ENCODE results near the gene PDCD1.

PDCD1 gene

DNA sequence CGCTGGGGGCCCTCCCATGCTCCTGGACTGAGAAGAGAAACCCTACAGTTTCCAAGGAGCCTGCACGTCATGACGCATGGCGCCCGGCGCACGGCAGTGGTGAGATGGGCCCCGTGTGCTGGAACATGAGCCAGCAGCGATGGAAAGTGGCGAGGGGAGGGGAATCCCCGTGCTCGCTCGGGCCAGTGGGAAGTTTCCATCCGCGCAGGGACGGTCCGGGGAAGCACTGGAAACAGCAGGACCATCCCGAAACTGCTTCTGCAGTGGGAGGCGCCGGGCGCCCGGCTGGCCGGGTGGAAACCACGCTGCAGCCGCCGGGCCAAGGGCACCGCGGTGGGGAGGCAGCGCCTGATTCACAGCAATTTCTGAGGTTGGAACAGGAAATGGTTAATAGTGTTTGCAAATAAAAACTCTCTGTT, 4.9 kb upstream of the PDCD1 start:
- no peak for DNase-seq

DNA sequence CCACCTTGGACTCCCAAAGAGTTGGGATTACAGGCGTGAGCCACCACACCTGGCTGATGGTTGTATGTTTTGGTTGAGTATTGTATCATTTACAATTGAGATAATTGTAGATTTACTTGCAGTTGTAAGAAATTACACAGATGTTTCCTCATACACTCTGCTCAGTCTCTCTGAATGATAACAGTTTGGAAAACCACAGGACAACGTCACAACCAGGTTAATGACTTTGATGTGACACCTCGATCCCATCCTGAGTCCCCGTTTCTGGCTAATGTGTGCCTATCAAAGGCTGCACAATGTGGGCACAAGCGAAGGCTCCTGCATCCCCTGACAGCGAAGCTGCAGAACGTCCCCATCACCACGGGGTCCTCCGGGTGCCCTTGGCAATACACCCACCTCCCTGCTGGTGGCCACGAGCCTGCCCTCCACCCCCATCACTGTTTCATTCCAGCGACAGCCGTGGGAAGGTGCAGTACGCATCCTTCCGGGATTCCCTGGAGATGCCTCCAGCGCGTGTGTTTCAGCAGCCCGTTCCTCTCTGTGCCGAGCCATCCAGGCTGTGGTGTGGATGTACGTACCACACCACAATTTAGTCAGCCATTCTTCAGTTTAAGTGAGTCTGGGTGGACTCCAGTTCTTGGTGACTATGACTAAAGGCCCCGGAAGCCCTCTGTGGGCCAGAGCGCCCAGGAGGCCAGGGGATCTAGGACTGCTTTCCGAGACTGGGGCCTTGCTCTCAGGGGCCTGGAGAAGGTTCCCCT, 4.3 kb upstream of the PDCD1 start:
- no peak for DNase-seq

DNA sequence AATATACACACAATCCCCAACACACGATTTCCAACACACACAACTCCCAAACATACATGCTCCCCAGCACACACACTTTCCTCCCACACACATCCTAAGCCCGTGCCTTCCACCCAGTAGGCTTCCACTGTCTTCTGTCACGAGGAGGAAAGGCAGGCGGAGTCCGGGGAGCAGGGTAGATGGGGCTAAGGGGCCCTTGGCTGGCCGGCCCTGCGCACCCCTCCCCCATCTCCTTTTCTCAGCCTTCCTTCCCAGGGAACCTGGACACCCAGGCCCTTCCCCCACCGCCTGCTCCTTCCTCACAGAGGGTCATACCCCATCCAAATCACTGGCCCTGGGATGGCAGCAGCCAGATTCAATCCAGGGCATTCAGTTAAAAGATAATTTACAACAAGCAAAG, 3.4 kb upstream of the PDCD1 start:
- no peak for DNase-seq

DNA sequence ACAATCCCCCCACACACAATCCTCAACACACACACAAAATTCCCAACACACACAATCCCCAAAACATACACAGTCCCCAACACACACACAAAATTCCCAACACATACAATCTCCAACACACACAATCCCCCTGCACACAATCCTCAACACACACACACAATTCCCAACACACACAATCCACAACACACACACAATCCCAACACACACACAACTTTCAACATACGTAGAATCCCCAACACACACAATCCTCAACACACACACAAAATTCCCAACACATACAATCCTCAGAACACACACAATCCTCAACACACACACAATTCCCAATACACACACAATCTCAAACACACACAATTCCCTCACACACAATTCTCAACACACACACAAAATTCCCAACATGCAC, 2.6 kb upstream of the PDCD1 start:
- DNase-seq = no peak

DNA sequence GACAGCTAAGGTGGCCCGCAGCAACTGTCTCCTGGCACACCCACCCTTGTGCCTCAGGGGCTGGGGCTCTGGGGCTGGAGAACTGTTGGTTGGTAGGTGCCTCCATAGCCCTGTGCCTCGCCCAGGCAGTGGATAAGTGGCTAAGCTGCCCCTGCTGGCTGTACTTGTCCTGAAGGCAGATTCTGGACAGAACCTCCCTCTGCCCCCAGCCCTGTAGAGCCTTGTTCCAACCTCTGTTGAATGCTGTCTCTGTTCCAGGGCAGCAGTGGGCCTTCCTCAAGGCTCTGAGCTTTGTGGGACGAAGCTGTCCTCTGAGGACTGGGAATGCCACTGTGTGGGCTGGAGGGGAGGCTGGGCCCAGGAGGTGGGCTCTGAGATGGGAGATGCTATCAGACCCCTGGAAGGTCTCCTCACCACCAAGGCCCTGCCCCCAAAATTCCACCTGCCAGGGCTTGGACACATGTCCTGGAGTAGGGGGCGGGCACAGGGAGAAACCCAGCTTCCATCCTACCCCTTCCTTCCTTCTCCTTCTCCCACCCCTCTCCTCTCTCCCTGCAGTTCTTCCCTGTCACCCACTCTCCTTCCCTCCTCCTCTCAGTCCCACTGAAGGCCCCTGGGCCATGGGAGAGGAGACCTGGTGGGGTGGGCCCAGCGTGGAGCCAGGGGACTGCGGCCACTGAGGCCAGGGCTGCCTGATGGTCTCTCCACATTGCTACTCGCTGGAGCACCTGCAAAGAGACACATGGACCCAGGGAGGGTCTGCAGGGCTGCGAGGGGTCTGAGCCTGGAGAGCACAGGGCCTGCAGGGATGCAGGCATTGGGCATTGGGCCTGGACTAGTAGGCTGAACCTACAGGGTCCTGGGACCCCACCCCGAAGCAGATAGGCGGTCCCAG, 1.7 kb upstream of the PDCD1 start:
- DNase-seq = no peak

DNA sequence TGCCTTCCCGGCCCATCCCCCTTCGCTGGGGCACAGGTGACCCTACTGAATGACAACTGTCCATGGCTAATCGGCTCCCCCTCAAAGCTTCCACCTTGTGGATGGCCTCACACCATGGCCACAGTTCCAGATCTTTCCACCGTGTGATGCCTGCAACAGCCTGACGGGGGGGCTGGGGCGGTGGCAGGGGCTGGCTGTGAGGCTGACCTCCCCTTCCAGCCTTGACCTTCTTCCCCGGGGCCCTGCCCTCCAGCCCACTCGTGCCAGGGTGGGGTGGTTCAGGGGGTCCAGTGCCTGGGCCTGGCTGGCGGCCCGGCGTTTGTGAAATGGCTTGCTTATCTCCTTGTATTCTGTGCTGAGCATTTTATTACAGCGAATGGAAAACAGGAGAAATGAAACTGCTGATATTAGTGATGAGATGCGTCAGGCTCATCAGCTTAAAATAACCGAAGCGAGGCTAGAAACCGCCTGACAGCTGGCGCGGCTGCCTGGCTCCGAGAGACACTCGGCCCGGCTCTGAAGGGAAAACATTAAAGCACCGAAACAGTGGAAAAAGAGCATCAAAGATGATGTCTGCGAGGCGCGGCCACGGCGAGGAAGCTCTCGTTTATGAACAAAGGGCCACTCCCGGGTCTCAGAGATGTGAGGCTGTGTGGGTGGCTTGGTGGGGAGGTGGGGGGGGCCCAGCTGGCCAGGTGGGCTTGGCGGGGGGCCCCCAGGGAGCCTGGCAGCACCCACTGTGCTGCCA, 916 bp upstream of the PDCD1 start:
- DNase-seq = peak; percentile 15

DNA sequence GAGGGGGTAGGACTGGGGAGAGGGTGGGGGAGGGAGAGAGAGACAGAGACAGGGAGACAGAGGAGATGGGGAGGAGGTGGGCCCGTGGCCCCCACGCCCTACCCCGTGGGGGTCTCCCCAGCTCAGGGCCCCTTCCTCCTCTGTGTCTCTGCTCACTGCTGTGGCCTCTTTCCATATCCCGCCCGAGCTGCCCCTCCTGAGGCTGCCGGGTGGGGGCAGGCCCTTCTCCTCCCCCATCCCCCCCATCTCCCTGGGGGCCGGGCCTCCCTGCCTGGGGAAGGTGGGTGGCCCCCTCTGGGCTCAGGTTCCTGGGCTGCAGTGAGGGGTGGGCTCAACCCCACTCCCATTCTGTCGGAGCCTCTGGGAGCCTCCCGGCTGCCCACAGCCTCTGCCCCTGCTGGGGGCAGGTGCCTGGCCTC, 332 bp upstream of the PDCD1 start:
- no peak for DNase-seq

DNA sequence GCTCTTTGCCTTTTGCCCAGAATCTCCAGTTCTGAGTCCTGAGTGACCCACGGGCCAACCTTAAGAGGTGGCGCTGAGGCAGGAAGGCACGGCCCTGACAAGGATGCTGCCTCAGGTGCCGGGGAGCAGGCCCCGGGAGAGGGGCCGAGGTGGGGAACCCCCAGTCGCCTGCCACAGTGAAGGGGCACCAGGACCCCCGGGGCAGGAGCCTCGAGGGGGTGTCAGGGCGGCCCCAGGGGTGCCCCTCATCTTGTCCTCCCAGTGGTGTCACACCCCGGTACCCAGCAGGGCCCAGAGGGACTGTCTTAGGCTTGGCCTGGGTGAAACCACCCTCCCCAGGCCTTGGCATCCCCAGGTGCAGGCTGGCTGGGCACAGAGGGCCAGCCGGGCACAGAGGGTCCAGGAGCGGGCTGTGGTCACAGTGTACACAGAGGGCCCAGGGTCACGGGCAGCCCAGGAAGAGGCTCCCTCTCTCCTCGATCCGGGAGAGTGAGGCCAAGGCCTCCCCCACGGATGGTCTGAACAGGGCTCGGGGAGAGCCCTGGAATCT, 1.0 kb downstream of the PDCD1 start:
- no peak for DNase-seq

DNA sequence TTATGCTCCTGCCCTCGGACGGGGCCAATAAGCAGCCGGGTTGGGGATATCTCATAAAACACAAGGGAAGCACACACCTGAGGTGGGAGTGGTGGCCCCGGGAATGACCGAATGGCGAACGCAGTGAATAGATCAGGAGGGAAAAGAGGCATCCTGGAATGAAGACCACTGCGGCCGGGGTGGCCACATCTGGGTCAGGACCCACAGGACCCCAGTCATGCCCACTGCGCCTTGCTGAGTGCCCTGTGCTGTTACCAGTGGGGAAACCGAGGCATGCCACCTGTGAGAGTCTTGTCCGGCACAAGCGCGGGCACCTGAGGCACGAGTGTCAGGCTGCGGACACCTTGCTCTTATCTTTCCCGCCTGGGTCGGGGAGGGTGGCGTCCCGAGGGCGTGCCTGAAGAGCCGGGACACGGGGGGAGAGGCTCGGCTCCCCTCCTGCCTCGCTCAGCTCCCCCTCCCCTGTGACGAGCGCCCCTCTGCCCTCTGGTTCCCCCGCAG, 1.6 kb downstream of the PDCD1 start:
- no peak for DNase-seq

DNA sequence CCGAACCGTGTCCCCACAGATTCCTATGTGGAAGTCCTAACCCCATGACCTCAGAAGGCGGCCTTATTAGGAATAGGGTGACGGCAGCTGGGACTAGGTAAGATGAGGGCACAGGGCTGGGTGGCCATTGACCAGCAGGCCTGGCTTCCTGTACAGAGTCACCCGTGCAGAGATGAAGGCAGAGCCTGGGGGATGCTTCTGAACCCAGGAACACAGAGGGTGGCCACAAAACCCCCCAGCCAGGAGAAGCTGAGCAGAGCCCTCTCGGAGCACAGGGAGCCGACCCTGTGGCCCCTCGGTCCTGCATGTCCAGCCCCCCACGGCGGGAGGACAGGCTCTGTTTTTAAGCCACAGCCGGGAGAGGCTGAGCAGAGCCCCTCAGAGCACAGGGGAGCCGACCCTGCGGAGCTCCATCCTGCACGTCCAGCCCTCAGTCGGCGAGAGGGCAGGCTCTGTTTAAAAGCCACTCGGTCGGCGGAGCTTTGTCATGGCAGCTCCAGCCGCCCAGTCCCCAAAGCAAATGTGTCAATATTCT, 2.7 kb downstream of the PDCD1 start:
- DNase-seq = no peak

DNA sequence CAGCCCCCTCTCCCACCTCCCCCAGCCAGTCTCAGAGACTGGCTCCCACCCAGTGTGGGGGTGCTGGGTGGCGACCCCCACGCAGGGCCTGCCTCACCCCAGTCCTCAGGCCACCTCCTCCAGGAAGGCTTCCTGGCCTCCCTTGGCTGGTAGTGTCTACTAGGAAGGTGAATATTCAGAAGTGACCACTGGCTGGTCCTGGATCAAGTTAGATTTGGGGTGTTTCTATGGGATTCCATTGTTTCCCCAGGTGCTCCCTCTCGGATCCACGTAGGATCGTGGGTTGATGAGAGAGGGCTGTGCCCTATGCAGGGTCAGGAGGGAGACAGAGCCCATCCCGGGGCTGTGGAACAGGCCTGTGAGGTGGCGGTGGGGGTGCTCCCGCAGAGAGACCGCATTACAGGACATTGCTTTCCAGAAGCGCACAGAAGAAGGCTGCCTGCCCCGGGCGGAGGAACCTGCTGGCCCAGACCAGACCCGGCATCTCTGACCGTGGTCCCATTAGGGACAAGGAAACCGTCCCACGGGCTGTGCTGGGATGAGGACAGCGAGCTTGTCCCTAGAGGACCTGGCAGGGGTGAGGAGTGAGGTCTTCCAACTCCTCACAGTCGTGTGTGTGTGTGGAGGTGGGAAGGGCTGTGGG, 3.3 kb downstream of the PDCD1 start:
- DNase-seq = no peak

DNA sequence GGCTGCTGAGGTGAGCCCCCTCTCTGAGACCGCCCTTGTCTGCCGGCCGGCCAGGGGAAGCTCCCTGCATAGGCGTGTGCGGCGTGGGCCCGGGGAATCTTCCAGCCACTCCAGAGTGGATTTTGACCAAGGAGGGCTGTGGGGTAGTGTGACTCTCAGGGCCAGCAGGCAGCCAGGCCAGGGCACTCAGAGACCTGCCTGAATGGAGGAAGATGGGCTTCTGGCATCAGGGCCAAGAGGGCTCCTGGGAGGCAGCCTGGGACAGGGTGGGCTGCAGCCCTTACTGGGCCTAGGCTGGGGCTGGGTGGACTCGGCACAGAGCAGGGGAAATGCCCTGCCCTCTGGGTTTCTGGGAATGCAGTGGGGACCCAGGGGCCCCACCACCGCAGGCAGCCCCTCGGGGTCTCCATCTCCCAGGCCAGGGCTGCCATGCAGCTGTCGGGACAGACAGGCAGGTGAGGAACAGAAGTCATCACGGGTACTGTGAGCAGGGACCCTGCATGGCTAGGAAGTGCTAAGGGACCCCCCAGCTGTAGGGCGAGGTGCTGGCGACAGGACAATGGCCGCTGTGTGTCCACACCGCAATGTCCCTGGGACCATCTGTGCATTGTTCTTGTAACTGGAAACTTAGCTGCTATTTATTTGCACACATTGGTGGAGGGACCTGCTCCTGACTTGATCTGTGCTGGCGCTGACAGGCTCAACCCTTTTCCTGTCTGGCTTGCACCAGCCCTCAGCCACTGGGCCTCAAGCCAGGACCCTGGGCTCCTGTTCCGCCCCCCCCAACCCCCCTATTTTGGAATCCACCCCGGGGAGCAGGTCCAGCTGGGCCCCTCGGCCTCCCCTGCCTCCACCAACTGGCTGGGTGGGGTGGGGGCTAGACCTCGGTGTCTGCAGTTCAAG, 4.1 kb downstream of the PDCD1 start:
- no peak for DNase-seq

DNA sequence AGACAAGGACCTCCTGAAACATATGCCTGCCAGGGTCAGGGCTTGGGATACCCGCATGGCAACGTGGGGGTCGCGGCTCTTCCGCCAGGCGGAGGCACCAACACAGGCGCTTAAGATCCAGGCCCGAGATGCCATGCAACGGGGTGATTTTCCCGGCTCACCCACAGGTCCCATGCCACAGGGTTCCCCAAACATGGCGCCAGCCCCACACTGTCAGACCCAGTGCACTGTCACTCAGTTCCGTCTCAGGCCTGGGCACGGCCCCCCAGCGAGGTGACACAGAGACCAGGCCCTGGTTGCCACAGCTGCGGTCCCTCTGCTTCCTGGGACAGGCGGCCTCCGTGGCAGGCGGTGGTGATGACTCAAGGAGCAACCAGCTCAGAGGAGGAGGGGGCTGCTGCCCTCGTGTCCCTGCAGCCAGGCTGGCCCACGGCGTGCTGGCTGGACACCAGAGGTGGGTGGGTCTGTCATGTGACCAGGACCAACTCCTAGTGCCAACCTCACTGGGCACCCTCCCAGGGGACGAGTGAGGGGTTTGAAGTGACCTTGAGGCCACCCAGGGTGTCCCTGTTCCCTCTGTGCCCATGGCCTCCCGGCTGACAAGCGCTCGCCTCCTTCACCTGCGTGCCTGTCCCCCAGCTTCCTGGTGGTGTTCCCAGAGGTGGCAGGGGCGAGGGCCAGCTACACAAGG, 4.9 kb downstream of the PDCD1 start:
- DNase-seq = no peak

DNA sequence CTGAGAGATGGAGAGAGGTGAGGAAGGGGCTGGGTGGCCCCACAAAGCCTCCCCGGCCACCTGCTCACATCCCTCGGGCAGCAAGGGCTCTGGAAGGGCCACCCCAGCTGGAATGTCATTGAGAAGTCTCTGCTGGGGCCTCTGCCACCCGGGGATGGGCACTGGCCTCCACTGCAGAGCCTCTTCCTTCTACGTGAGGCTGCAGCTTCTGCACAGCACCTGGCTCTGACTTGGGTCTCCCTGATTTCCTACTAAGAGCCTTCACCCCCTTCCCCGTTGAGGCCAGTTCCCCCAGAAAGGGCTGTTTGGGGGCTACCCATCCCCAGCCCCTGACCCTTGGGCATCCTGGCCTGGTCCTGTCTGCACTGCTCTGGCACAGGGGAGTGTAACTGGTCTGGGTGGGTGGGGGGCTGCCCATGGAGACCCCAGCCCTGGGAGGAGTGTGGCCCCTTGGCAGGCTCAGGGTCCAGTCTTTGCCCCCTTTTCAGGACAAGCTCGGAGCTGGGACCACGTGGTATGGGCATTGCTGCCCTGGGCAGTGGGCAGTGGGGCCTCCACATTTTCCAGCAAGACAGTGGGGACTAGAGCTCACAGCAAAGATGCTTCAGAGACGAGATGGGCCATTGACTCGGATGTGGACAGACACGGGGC, 5.6 kb downstream of the PDCD1 start:
- DNase-seq = no peak

DNA sequence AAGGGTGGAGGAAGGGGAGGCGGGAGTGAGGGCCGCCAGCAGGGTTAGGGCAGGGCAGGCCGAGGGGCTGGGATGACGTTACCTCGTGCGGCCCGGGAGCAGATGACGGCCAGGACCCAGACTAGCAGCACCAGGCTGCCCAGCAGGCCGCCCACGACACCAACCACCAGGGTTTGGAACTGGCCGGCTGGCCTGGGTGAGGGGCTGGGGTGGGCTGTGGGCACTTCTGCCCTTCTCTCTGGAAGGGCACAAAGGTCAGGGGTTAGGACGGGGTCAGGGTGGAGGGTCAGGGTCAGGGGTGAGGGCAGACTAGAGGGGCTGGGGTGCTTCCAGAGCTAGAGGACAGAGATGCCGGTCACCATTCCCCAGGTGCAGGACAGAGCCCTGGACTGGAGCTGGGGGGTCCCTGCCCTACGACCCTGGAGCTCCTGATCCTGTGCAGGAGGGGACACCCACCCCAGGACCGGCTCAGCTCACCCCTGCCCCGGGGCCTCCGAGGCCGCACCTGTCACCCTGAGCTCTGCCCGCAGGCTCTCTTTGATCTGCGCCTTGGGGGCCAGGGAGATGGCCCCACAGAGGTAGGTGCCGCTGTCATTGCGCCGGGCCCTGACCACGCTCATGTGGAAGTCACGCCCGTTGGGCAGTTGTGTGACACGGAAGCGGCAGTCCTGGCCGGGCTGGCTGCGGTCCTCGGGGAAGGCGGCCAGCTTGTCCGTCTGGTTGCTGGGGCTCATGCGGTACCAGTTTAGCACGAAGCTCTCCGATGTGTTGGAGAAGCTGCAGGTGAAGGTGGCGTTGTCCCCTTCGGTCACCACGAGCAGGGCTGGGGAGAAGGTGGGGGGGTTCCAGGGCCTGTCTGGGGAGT, 6.3 kb downstream of the PDCD1 start:
- no peak for DNase-seq

DNA sequence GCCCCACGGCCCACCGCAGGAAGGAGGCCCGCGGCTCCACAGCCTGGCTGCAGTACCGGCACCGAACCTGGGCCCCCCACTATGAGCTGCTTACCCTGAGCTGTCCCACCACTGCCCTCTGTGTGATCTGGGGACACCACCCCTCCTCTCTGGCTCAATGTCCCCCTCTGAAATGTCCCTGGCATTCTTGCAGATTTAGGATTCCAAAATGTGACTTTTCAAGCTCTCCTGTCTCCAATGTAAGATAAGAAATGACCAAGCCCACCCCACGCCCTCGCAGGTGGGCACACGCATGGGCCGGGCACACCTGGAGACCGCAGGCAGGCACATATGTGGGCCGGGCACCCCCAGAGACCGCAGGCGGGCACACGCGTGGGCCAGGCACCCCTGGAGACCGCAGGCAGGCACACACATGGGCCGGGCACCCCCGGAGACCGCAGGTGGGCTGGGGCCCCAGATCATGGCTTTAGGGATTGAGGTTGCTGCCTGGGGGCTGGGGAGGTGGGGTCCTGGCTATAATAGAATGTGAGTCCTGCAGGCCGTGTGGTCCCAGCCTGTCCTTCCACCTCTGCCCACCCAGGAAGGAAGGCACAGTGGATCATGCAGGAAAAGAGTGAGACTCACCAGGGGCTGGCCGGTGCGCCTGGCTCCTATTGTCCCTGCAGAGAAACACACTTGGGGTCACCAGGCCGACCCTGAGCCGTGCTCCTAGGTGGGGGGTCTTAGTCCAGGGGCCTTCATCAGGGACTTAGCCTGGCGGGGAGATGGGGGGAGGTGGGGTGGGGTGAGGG, 7.2 kb downstream of the PDCD1 start:
- no peak for DNase-seq

DNA sequence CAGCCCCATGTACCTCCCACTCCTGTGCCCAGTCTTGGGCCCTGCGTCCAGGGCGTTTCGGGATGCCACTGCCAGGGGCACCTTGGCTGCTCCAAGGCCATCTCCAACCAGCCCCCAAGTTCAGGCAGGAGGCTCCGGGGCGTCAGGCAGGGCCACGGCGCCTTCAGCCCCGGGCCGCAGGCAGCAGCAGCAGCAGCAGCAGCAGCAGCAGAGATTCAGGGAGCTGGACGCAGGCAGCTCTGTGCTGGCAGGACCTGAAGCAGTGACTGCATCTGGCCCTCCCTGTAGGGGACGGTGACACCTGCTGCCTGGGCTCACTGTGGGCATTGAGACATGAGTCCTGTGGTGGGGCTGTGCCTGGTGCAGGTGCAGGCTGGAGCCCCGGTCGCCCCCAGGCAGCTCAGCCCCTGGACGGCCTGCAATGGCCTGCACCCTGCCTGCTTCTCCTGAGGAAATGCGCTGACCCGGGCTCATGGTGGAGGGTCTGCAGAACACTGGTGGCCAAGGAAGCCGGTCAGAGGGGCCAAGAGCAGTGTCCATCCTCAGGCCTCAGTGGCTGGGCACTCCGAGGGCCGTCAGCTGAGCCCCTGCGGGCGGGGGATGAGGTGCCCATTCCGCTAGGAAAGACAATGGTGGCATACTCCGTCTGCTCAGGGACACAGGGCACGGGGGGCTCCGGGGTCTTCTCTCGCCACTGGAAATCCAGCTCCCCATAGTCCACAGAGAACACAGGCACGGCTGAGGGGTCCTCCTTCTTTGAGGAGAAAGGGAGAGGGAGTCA, 8.0 kb downstream of the PDCD1 start:
- no peak for DNase-seq
